Ishikawa (cell line): ENCODE measurements around the gene KCNN4.

Experiments used
- CEBPB ChIP-seq: IDR thresholded peaks from 2 replicates; pipeline ENCODE4 v1.6.1; 2012
- CREB1 ChIP-seq: IDR thresholded peaks from 2 replicates; pipeline ENCODE4 v1.6.1; 2012; ENCODE audit warnings: low read depth
- EGR1 ChIP-seq: IDR thresholded peaks from 2 replicates; pipeline ENCODE4 v1.6.1; 2012
- EP300 ChIP-seq: IDR thresholded peaks from 2 replicates; pipeline ENCODE4 v1.6.1; 2012; ENCODE audit warnings: borderline replicate concordance
- FOXM1 ChIP-seq: IDR thresholded peaks from 2 replicates; pipeline ENCODE4 v1.6.1; 2012; ENCODE audit warnings: low read depth, borderline replicate concordance
- NFIC ChIP-seq: IDR thresholded peaks from 2 replicates; pipeline ENCODE4 v1.6.1; 2012
- RAD21 ChIP-seq: IDR thresholded peaks from 2 replicates; pipeline ENCODE4 v1.6.1; 2012; ENCODE audit warnings: low read depth
- TAF1 ChIP-seq: IDR thresholded peaks from 2 replicates; pipeline ENCODE4 v1.6.1; 2012; ENCODE audit warnings: low read depth, mild to moderate bottlenecking
- TCF12 ChIP-seq: IDR thresholded peaks from 2 replicates; pipeline ENCODE4 v1.6.1; 2012; ENCODE audit warnings: low read depth
- TEAD4 ChIP-seq: IDR thresholded peaks from 2 replicates; pipeline ENCODE4 v1.6.1; 2012
- YY1 ChIP-seq: IDR thresholded peaks from 2 replicates; pipeline ENCODE4 v1.6.1; 2012; ENCODE audit warnings: low read depth
- ZBTB7A ChIP-seq: IDR thresholded peaks from 2 replicates; pipeline ENCODE4 v1.6.1; 2012; ENCODE audit warnings: low read depth
- TF ChIP-seq, protein P1 (sequence below): IDR thresholded peaks from 2 replicates; pipeline ENCODE4 v1.6.1; 2012
- TF ChIP-seq, protein P2 (sequence below): IDR thresholded peaks from 2 replicates; pipeline ENCODE4 v1.6.1; 2012
- TF ChIP-seq, protein P3 (sequence below): IDR thresholded peaks from 2 replicates; pipeline ENCODE4 v1.6.1; 2012; ENCODE audit warnings: low read depth, mild to moderate bottlenecking

KCNN4 gene

GRCh38 chr19:43720936-43721335, 59.8 kb downstream of the KCNN4 start:
- TF ChIP-seq RAD21 = no peak
- no peak for TF ChIP-seq CEBPB
- no peak for TF ChIP-seq ZBTB7A
- no peak for TF ChIP-seq TAF1
- TF ChIP-seq, protein P1, sequence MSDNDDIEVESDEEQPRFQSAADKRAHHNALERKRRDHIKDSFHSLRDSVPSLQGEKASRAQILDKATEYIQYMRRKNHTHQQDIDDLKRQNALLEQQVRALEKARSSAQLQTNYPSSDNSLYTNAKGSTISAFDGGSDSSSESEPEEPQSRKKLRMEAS = no peak
- TF ChIP-seq TEAD4 = no peak
- no peak for TF ChIP-seq EGR1
- TF ChIP-seq FOXM1 = no peak
- TF ChIP-seq, protein P2, sequence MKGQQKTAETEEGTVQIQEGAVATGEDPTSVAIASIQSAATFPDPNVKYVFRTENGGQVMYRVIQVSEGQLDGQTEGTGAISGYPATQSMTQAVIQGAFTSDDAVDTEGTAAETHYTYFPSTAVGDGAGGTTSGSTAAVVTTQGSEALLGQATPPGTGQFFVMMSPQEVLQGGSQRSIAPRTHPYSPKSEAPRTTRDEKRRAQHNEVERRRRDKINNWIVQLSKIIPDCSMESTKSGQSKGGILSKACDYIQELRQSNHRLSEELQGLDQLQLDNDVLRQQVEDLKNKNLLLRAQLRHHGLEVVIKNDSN = no peak
- TF ChIP-seq TCF12 = no peak
- TF ChIP-seq EP300 = no peak
- TF ChIP-seq, protein P3, sequence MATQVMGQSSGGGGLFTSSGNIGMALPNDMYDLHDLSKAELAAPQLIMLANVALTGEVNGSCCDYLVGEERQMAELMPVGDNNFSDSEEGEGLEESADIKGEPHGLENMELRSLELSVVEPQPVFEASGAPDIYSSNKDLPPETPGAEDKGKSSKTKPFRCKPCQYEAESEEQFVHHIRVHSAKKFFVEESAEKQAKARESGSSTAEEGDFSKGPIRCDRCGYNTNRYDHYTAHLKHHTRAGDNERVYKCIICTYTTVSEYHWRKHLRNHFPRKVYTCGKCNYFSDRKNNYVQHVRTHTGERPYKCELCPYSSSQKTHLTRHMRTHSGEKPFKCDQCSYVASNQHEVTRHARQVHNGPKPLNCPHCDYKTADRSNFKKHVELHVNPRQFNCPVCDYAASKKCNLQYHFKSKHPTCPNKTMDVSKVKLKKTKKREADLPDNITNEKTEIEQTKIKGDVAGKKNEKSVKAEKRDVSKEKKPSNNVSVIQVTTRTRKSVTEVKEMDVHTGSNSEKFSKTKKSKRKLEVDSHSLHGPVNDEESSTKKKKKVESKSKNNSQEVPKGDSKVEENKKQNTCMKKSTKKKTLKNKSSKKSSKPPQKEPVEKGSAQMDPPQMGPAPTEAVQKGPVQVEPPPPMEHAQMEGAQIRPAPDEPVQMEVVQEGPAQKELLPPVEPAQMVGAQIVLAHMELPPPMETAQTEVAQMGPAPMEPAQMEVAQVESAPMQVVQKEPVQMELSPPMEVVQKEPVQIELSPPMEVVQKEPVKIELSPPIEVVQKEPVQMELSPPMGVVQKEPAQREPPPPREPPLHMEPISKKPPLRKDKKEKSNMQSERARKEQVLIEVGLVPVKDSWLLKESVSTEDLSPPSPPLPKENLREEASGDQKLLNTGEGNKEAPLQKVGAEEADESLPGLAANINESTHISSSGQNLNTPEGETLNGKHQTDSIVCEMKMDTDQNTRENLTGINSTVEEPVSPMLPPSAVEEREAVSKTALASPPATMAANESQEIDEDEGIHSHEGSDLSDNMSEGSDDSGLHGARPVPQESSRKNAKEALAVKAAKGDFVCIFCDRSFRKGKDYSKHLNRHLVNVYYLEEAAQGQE = no peak
- TF ChIP-seq CREB1 = no peak
- no peak for TF ChIP-seq NFIC

GRCh38 chr19:43719918-43720317, 60.9 kb downstream of the KCNN4 start:
- TF ChIP-seq NFIC = no peak
- TF ChIP-seq FOXM1 = no peak
- TF ChIP-seq CREB1 = no peak

DNA sequence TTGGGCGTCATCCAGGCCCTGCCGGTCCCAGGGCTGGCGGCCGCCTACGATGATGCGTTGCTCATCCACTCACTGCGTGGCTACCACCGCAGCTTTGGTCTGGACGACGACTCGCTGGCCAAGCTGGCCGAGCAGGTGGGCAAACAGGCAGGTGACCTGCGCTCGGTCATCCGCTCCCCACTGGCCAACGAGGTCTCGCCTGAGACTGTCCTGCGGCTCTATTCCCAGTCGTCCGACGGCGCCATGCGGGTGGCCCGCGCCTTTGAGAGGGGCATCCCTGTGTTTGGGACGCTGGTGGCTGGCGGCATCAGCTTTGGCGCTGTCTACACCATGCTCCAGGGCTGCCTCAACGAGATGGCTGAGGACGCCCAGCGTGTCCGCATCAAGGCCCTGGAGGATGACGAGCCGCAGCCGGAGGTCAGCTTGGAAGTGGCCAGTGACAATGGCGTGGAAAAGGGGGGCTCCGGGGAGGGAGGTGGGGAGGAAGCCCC, 61.4 kb downstream of the KCNN4 start:
- TF ChIP-seq FOXM1 (no peak), EP300 (no peak), NFIC (no peak), CEBPB (no peak), TCF12 (no peak), CREB1 (no peak), YY1 (no peak)
- TF ChIP-seq, protein P1 = no peak
- TF ChIP-seq, protein P2 = no peak

- no peak for TF ChIP-seq TCF12
- TF ChIP-seq, protein P3 = no peak
- TF ChIP-seq NFIC = no peak
- TF ChIP-seq FOXM1 = no peak
- TF ChIP-seq YY1 = no peak
- TF ChIP-seq TAF1 = no peak
- TF ChIP-seq, protein P2 = no peak
- no peak for TF ChIP-seq ZBTB7A
- TF ChIP-seq EP300 = no peak
Measured at GRCh38 chr19:43718627-43719377, 62.0 kb downstream of the KCNN4 start.
